SU-DHL-6 (cell line): ENCODE measurements around the gene VPS11.

Experiments used
- CTCF ChIP-seq: fragments of 200-600 bp; sonication (generic); IDR thresholded peaks from one replicate; pipeline ENCODE4 v1.5.1; 2017; ENCODE audit warnings: antibody characterized with exemption, mild to moderate bottlenecking, low read length, moderate library complexity; ENCODE audit not compliant: insufficient read depth, poor library complexity, severe bottlenecking
- EZH2phosphoT487 ChIP-seq: fragments of 200-600 bp; sonication (generic), shearing (Covaris generic); conservative IDR thresholded peaks from 2 replicates; pipeline ENCODE4 v1.6.1; 2018; ENCODE audit warnings: mild to moderate bottlenecking, antibody characterized with exemption, low read length, moderate library complexity, mixed read lengths

- TF ChIP-seq CTCF, result no peak
- TF ChIP-seq EZH2phosphoT487, result no peak
Measured at GRCh38 chr11:119107538-119108145, 40.0 kb downstream of the VPS11 start.
